CD4-positive, CD25-positive, alpha-beta regulatory T cell (primary cell): ENCODE data around the gene CARD16. TPM values are rescaled to one million over a fixed set of nuclear protein-coding genes. Genes with fewer than 3 reads are reported as not detected.
"Not testable (repeated sequence)": the region's sequence is repeated elsewhere in the genome, so short reads cannot be mapped to it uniquely, and the experiment has no call there.

Experiments used
- ATAC-seq, 2 donors: fragments of 150-1000 bp; cut with Tn5 transposase; one replicate each; pipeline ENCODE4 v1.10.0; 2021; ENCODE audit warnings: low read depth in 2 of 2, moderate number of reproducible peaks in 2 of 2, moderate library complexity in 1 of 2
- DNase-seq, 3 donors: peaks; one replicate each; pipeline versions ENCODE4 v3.0.0 to v3.0.0-alpha.2; 2012 to 2022; ENCODE audit warnings: mixed read lengths in 1 of 3
- H3K27ac ChIP-seq: one replicate; pipeline ENCODE4 v1.7.0; 2013; ENCODE audit warnings: mild to moderate bottlenecking, low read length; ENCODE audit not compliant: insufficient read depth, poor library complexity, severe bottlenecking
- H3K27me3 ChIP-seq: one replicate; pipeline ENCODE4 v1.7.0; 2013; ENCODE audit warnings: low read length; ENCODE audit not compliant: control insufficient read depth, insufficient read depth
- H3K36me3 ChIP-seq: one replicate; pipeline ENCODE4 v1.7.0; 2013; ENCODE audit warnings: mild to moderate bottlenecking, low read length, moderate library complexity; ENCODE audit not compliant: control insufficient read depth, insufficient read depth
- H3K4me1 ChIP-seq: 2 replicates; pipeline ENCODE4 v1.7.0; 2013; ENCODE audit warnings: mild to moderate bottlenecking, low read length; ENCODE audit not compliant: insufficient read depth, control insufficient read depth, poor library complexity, severe bottlenecking
- H3K4me3 ChIP-seq: one replicate; pipeline ENCODE4 v1.7.0; 2013; ENCODE audit warnings: low read depth, mild to moderate bottlenecking, low read length, moderate library complexity
- H3K9me3 ChIP-seq, 2 experiments: 1 replicate in 1 of 2; 2 replicates in 1 of 2; pipeline ENCODE4 v1.7.0; 2013; ENCODE audit warnings: low read length in 2 of 2, mild to moderate bottlenecking in 1 of 2, moderate library complexity in 1 of 2; ENCODE audit not compliant: control insufficient read depth in 2 of 2
- H3K27ac Mint-ChIP-seq, 3 donors: one replicate each; pipeline ENCODE4 v1.8.0; 2020 to 2022; ENCODE audit warnings: mild to moderate bottlenecking in 3 of 3, mixed read lengths in 3 of 3, moderate library complexity in 2 of 3
- H3K27me3 Mint-ChIP-seq: one replicate; pipeline ENCODE4 v1.8.0; 2022; ENCODE audit warnings: mild to moderate bottlenecking, mixed read lengths
- H3K36me3 Mint-ChIP-seq: one replicate; pipeline ENCODE4 v1.8.0; 2020; ENCODE audit warnings: mixed read lengths
- H3K4me1 Mint-ChIP-seq, 4 donors: one replicate each; pipeline ENCODE4 v1.8.0; 2020 to 2022; ENCODE audit warnings: mixed read lengths in 4 of 4, mild to moderate bottlenecking in 1 of 4
- H3K4me3 Mint-ChIP-seq, 4 donors: one replicate each; pipeline ENCODE4 v1.8.0; 2020 to 2022; ENCODE audit warnings: mild to moderate bottlenecking in 4 of 4, mixed read lengths in 4 of 4, moderate library complexity in 3 of 4
- H3K9me3 Mint-ChIP-seq, 7 donors: one replicate each; pipeline ENCODE4 v1.8.0; 2020 to 2022; ENCODE audit warnings: mixed read lengths in 7 of 7, mild to moderate bottlenecking in 3 of 7, moderate library complexity in 2 of 7
- polyA plus RNA-seq, 4 donors: library from polyadenylated mRNA; unstranded; fragments of 300-500 nt; fragmentation: Illumina TruSeq; gene quantifications; one replicate each; pipeline ENCODE4 v1.2.3, GENCODE V29; 2021
- total RNA-seq: library from RNA; stranded (reverse); gene quantifications from one replicate; pipeline ENCODE4 v1.2.3, GENCODE V29; 2022

Gene CARD16
- total and polyA plus RNA-seq, 5 donors from 2014 or later: 109 to 445 (median 341) TPM

DNA sequence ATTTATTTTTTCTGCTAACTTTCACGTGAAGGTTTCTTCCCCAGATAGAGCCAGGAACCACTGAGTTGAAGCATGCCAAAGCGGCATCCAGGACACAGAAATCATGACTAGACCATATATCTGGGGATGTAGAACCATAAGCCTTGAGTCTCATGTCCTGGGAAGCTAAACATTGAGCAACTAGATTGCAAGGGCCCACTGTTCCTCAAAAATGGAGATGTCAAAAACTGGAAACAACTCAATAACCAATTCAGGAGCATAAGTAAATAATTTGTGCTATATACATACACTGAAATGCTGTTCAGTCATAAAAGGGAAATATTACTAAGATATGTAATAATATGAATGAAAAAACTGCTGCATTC is 29.0 kb upstream of the CARD16 start:
- Mint-ChIP-seq H3K4me3 (peak overlapping the region in 1 of 4 donors; percentile 21), H3K27ac (no peak overlapping the region), H3K36me3 (peaks cover 1% of the 10 kb centered on the region), H3K9me3 (peaks cover 0 to 1% (median 0%) of the 10 kb centered on the region in 7 donors), H3K27me3 (peaks cover 5% of the 10 kb centered on the region), H3K4me1 (peaks cover 10 to 35% (median 25%) of the 10 kb centered on the region in 4 donors)
- Histone ChIP-seq H3K36me3 (no peaks in the 10 kb centered on the region), H3K4me1 (peaks cover 22% of the 10 kb centered on the region), H3K27me3 (no peaks in the 10 kb centered on the region), H3K4me3 (no peak overlapping the region), H3K27ac (no peak overlapping the region), H3K9me3 (no peaks in the 10 kb centered on the region)
- DNase-seq (no peak), ATAC-seq (no peak)

DNA sequence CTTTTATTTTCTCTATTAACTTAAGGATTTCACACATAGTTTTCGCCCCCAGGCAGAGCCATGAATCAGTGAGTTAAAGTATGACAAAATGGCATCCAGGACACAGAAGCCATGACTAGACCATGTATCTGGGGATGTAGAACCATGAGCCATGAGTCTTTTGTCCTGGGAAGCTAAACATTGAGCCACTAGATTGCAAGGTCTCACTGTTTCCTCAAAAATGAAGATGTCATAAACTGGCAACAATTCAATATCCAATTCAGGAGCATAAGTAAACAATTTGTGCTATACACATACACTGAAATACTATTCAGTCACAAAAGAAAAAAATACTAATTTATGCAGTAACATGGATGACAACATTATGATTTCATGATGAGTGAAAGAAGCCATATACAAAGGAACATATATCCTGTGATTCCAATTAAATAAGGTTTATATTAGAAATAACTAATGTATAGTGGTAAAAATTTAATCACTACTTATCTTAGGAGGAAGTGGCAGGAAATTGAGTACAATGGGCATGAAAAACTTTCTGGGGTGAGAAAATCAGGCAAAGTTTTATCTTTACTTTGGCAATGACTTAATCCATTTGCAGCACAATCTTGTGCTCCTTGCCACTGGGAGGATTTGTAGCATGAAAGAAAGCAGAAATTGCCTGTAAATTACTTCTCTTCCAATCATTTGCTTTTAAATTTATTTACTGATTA is 28.5 kb upstream of the CARD16 start:
- Mint-ChIP-seq H3K4me1 (peaks cover 14 to 40% (median 30%) of the 10 kb centered on the region in 4 donors), H3K9me3 (peaks cover 0 to 1% (median 0%) of the 10 kb centered on the region in 7 donors), H3K27ac (peak overlapping the region in 1 of 3 donors; percentile 11), H3K27me3 (peaks cover 5% of the 10 kb centered on the region), H3K36me3 (peaks cover 6% of the 10 kb centered on the region), H3K4me3 (no peak overlapping the region)
- Histone ChIP-seq H3K9me3 (no peaks in the 10 kb centered on the region), H3K36me3 (peaks cover 3% of the 10 kb centered on the region), H3K27me3 (no peaks in the 10 kb centered on the region), H3K4me3 (no peak overlapping the region), H3K27ac (no peak overlapping the region), H3K4me1 (peaks cover 28% of the 10 kb centered on the region)
- ATAC-seq (no peak), DNase-seq (no peak)

GRCh38 chr11:105072080-105072479 is 26.9 kb upstream of the CARD16 start:
- not testable (repeated sequence) for H3K27ac Mint-ChIP-seq, H3K27me3 Mint-ChIP-seq

DNA sequence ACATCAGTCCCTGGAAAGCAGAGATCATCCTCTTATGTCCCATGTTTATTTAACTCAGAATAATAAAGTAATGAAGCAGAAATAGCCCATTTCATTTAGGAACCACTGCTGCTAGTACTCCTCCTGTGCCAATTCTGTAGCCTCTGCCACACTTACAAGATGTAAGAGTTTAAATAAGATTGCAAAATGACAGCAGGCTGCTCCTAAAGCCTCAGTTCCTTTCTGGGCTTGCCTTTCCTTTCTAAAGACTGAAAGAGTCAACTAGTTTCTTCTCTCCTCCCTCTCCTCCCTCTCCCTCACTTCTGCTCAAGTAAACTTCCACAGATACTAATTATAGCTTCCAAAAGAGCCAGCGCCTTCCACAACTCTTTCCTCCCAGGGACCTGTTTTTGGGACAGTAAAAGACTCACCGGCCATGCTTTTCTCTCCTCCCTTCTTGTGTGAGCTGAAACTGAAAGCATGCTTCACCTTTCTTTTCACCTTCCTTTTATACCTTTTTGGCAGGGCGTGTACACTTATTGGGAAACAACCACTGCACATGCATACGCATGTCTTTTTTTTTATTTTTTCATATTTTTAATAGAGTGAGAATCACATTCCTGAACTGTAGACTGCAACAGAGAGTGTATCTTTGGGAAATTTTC is 26.1 kb upstream of the CARD16 start:
- Mint-ChIP-seq H3K27me3 (peaks cover 5% of the 10 kb centered on the region), H3K27ac (peak overlapping the region; percentile 96 to 100 (median 96)), H3K9me3 (peaks cover 0 to 3% (median 0%) of the 10 kb centered on the region in 7 donors), H3K4me3 (peak overlapping the region; percentile 91 to 99 (median 96)), H3K4me1 (peaks cover 31 to 55% (median 36%) of the 10 kb centered on the region in 4 donors), H3K36me3 (peaks cover 23% of the 10 kb centered on the region)
- Histone ChIP-seq H3K4me1 (peaks cover 42% of the 10 kb centered on the region), H3K27me3 (no peaks in the 10 kb centered on the region), H3K4me3 (peak overlapping the region; percentile 91), H3K9me3 (no peaks in the 10 kb centered on the region), H3K27ac (peak overlapping the region; percentile 78), H3K36me3 (peaks cover 16% of the 10 kb centered on the region)
- DNase-seq (peak in 2 of 3 donors; percentile 70 to 84), ATAC-seq (peak; percentile 56 to 68)

More at GRCh38 chr11:105072080-105072479, 26.9 kb upstream of the CARD16 start:
- not testable (repeated sequence) for DNase-seq, H3K4me3 ChIP-seq, H3K9me3 ChIP-seq, H3K9me3 Mint-ChIP-seq, H3K27me3 ChIP-seq, ATAC-seq, H3K4me3 Mint-ChIP-seq
- H3K36me3 ChIP-seq: peaks cover 11% of the 10 kb centered on the region
- peaks cover 36% of the 10 kb centered on the region for H3K4me1 ChIP-seq
- peak overlapping the region; percentile 78 for H3K27ac ChIP-seq
- peaks cover 24 to 48% (median 32%) of the 10 kb centered on the region in 4 donors for H3K4me1 Mint-ChIP-seq
- peaks cover 15% of the 10 kb centered on the region for H3K36me3 Mint-ChIP-seq

GRCh38 chr11:105070306-105070705 is 25.2 kb upstream of the CARD16 start:
- H3K36me3 ChIP-seq: peaks cover 20% of the 10 kb centered on the region
- peak overlapping the region; percentile 78 for H3K27ac ChIP-seq
- Mint-ChIP-seq H3K4me3 (peak overlapping the region; percentile 91 to 99 (median 96)), H3K27ac (peak overlapping the region; percentile 96 to 100 (median 96)), H3K36me3 (peaks cover 32% of the 10 kb centered on the region), H3K9me3 (peaks cover 0 to 3% (median 0%) of the 10 kb centered on the region in 7 donors), H3K27me3 (peaks cover 5% of the 10 kb centered on the region), H3K4me1 (peaks cover 36 to 64% (median 43%) of the 10 kb centered on the region in 4 donors)
- H3K4me1 ChIP-seq: peaks cover 45% of the 10 kb centered on the region
- peak overlapping the region; percentile 91 for H3K4me3 ChIP-seq
- ATAC-seq (peak; percentile 58 to 69), DNase-seq (peak in 2 of 3 donors; percentile 36 to 63)
- no peaks in the 10 kb centered on the region for H3K27me3 ChIP-seq
- no peaks in the 10 kb centered on the region for H3K9me3 ChIP-seq

GRCh38 chr11:105069749-105070148 is 24.6 kb upstream of the CARD16 start:
- peak overlapping the region; percentile 91 for H3K4me3 ChIP-seq

DNA sequence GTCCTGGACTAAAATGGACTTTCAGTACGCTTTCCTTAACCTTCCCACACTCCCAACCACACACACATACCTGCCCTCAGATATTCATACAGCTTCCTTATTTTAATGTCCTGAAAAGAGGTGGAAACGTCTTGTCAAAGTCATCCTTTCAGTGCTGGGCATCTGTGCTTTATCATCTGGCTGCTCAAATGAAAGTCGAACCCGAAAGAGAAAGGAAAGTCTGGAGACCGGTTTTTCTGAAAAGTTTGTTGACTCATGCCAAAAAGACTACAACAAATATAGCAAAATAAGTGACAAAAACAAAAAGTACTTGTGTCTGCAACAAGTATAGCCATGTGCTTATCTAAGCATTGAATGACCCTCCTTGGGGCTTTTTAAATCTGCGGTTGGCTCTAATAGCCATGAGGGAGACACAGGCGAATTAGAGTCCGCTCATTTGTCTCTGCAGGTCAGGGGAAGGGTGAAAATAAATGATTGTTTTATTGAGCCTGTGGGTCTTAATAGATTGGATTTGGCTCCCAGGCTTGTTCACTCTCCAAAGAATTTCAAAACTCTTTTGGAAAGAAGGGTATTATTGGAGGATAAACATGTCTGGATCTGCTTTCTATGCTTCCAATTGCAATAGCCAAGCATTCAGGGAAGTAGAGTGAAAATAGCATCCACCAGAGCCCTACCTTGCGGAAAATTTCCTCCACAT is 18.3 kb upstream of the CARD16 start:
- Mint-ChIP-seq H3K36me3 (peaks cover 70% of the 10 kb centered on the region), H3K4me3 (peak overlapping the region in 1 of 4 donors; percentile 71), H3K4me1 (peaks cover 31 to 60% (median 39%) of the 10 kb centered on the region in 4 donors)
- not testable (repeated sequence) for ATAC-seq, DNase-seq, H3K9me3 Mint-ChIP-seq, H3K27ac ChIP-seq, H3K27me3 ChIP-seq, H3K27me3 Mint-ChIP-seq, H3K9me3 ChIP-seq, H3K27ac Mint-ChIP-seq, H3K4me3 ChIP-seq
- Histone ChIP-seq H3K36me3 (peaks cover 50% of the 10 kb centered on the region), H3K4me1 (peaks cover 23% of the 10 kb centered on the region)

More at GRCh38 chr11:105069749-105070148, 24.6 kb upstream of the CARD16 start:
- H3K9me3 Mint-ChIP-seq, DNase-seq, H3K9me3 ChIP-seq, H3K27me3 Mint-ChIP-seq, H3K27me3 ChIP-seq: not testable (repeated sequence)
- Mint-ChIP-seq H3K4me1 (peaks cover 41 to 69% (median 47%) of the 10 kb centered on the region in 4 donors), H3K27ac (peak overlapping the region; percentile 96 to 100 (median 96)), H3K4me3 (peak overlapping the region; percentile 91 to 99 (median 96)), H3K36me3 (peaks cover 36% of the 10 kb centered on the region)
- peak in 1 of 2 donors; percentile 33 for ATAC-seq
- H3K4me1 ChIP-seq: peaks cover 45% of the 10 kb centered on the region
- peak overlapping the region; percentile 78 for H3K27ac ChIP-seq
- H3K36me3 ChIP-seq: peaks cover 26% of the 10 kb centered on the region
